Right lobe of liver (tissue), 4 donors: ENCODE results near the gene MAP7D1.
"Not testable (repeated sequence)": the region's sequence is repeated elsewhere in the genome, so short reads cannot be mapped to it uniquely, and the experiment has no call there.

Source experiments
- CTCF ChIP-seq, 4 donors: fragments of 200-600 bp in 3 of 4; fragments of 450-650 bp in 1 of 4; IDR thresholded peaks; one replicate each; pipeline versions ENCODE4 v1.5.1 to v1.8.0; 2016 to 2022; ENCODE audit warnings: antibody characterized with exemption in 4 of 4, mild to moderate bottlenecking in 2 of 4
- POLR2A ChIP-seq: fragments of 450-650 bp; IDR thresholded peaks from one replicate; pipeline ENCODE4 v1.6.1; 2017; ENCODE audit warnings: antibody characterized with exemption, mild to moderate bottlenecking
- donor health status: DM: no; HTN: no; CAD: no.
- donor health status: DM: no; HTN: no; CAD: no.
- donor health status: DM: no; HTN: yes; CAD: no.

- not testable (repeated sequence) for TF ChIP-seq CTCF (IDR thresholded peaks at IDR 0.05); POLR2A
Observed at GRCh38 chr1:36196805-36197204, 40.8 kb downstream of the MAP7D1 start.
